Pancreas (tissue), 10 donors: ENCODE measurements around the gene GRIP2. TPM values are rescaled to one million over a fixed set of nuclear protein-coding genes. Genes with fewer than 3 reads are reported as not detected.
A peak's percentile ranks its signal among the peaks of the same experiment; 100 is the strongest.

ENCODE experiments used
- ATAC-seq, 4 donors: fragments of 200-7000 bp; cut with Tn5 transposase; one replicate each; pipeline versions ENCODE4 v1.8.0 to v1.9.1; 2020; ENCODE audit warnings: mild to moderate bottlenecking in 4 of 4, moderate library complexity in 4 of 4
- DNase-seq, 6 donors: peaks; one replicate each; pipeline ENCODE4 v3.0.0-alpha.2; 2020
- FAIRE-seq: peaks from 2 replicates; lab custom pipeline; 2012; peaks lifted over from hg19 to GRCh38; lab: Jason Lieb, UNC
- H3K27ac ChIP-seq, 4 donors: fragments of 200-600 bp; sonication (generic); 1 replicate in 3 of 4; 2 replicates in 1 of 4; pipeline versions ENCODE4 v1.5.0 to v1.8.0; 2020
- H3K27me3 ChIP-seq, 4 donors: fragments of 200-600 bp; one replicate each; pipeline ENCODE4 v1.8.0; 2021
- H3K36me3 ChIP-seq, 3 donors: fragments of 200-600 bp; sonication (generic) in 1 of 3; one replicate each; pipeline versions ENCODE4 v1.5.0 to v1.8.0; 2020 to 2021
- H3K4me1 ChIP-seq, 3 donors: fragments of 200-600 bp; one replicate each; pipeline ENCODE4 v1.8.0; 2021
- H3K4me3 ChIP-seq, 4 donors: fragments of 200-600 bp; sonication (generic) in 2 of 4; one replicate each; pipeline versions ENCODE4 v1.5.0 to v1.8.0; 2020 to 2021
- H3K9me3 ChIP-seq, 4 donors: fragments of 200-600 bp; one replicate each; pipeline ENCODE4 v1.8.0; 2021
- WGBS, 2 donors: extraction: QIAGEN DNeasy Blood & Tissue Kit; methylation state at CpG; one replicate each; pipeline ENCODE4 v1.1.7; 2013; 5-methylcytosine and 5-hydroxymethylcytosine counted together
- intact Hi-C, 3 donors: fragments of 100-400 bp; cut with DNase I; formaldehyde crosslinking; loops; one replicate each; pipeline versions ENCODE4 v1.11.1 to v1.14.2; 2022
- polyA plus RNA-seq, 2 donors: library from polyadenylated mRNA; stranded (reverse); fragments of 200-250 nt; gene quantifications; one replicate each; pipeline ENCODE4 v1.2.3, GENCODE V29; 2013
- total RNA-seq, 6 donors: library from RNA; stranded (reverse); fragmentation: NEBNext Ultra II Directional in 4 of 6; extraction: Animal tissue kit (Norgen Biotek cat#: 25700) in 4 of 6; gene quantifications; one replicate each; pipeline versions ENCODE4 v1.2.1 to v1.2.4, GENCODE V29; 2021 to 2023
- TF ChIP-seq, protein P1 (sequence below), 4 donors: fragments of 200-600 bp; sonication (generic) in 3 of 4; IDR thresholded peaks; one replicate each; pipeline versions ENCODE4 v1.5.0 to v1.8.0; 2021; ENCODE audit warnings: antibody characterized with exemption in 4 of 4
- donor health status: healthy with polysubstance abuse.
- donor health status: DM: no; HTN: no; CAD: no; lungs with moderate emphysema.
- donor health status: DM: no; HTN: no; CAD: no.
- donor health status: control.
- donor health status: control.
- donor health status: Bipolar disorder and iron deficiency.
- donor health status: DM: yes; HTN: yes; CAD: no.
- donor health status: DM: no; HTN: no; CAD: no.
- donor health status: DM: no; HTN: no; CAD: no.
- donor health status: DM: yes; HTN: yes; CAD: no.

The GRIP2 gene
- total and polyA plus RNA-seq, 8 donors = 0.16 to 0.94 (median 0.35) TPM

DNA sequence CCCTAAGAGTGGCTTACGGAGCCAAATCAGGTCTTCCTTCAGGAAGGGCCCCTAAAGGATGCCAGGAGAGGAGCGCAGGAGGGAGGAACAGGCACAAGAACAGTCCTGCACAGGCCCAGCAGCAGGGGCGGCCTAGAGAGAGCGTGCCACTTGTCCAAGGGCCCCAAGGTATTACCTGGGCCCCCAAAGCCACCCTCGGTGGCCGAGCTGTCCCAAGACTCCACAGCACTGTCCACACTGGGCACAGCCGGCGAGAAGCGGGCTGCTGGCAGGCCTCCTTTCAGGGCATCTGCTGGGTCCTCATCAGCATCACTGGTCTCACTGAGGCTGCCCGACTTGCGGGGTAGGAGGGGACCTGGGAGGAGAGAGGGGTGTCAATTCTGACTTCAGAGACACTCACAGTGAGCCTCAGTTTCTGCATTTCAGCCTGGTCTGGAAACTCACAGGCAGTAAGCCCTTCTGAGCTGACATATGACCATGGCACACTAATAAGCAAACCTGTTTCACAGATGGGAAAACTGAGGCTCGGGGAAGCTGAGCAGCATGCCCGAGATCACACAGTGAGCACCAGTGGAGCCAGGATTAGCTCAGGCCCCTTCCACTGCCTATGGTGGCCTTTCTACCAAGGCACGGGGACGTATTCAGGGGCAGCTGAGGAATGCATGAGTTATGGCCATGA, 33.4 kb downstream of the GRIP2 start:
- FAIRE-seq (no peak), DNase-seq (peak in 1 of 6 donors; percentile 48), ATAC-seq (no peak)
- Histone ChIP-seq H3K36me3 (no peaks in the 10 kb centered on the region), H3K27me3 (no peaks in the 10 kb centered on the region), H3K4me3 (no peak overlapping the region), H3K9me3 (peaks cover 0 to 4% (median 0%) of the 10 kb centered on the region in 4 donors), H3K27ac (no peak overlapping the region), H3K4me1 (no peaks in the 10 kb centered on the region)
- intact Hi-C loops = no loop called here
- WGBS, 2 donors = 70 to 79% methylated on average over 15 of the region's 15 CpGs
- TF ChIP-seq, protein P1, sequence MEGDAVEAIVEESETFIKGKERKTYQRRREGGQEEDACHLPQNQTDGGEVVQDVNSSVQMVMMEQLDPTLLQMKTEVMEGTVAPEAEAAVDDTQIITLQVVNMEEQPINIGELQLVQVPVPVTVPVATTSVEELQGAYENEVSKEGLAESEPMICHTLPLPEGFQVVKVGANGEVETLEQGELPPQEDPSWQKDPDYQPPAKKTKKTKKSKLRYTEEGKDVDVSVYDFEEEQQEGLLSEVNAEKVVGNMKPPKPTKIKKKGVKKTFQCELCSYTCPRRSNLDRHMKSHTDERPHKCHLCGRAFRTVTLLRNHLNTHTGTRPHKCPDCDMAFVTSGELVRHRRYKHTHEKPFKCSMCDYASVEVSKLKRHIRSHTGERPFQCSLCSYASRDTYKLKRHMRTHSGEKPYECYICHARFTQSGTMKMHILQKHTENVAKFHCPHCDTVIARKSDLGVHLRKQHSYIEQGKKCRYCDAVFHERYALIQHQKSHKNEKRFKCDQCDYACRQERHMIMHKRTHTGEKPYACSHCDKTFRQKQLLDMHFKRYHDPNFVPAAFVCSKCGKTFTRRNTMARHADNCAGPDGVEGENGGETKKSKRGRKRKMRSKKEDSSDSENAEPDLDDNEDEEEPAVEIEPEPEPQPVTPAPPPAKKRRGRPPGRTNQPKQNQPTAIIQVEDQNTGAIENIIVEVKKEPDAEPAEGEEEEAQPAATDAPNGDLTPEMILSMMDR (IDR thresholded peaks at IDR 0.05) = no peak

DNA sequence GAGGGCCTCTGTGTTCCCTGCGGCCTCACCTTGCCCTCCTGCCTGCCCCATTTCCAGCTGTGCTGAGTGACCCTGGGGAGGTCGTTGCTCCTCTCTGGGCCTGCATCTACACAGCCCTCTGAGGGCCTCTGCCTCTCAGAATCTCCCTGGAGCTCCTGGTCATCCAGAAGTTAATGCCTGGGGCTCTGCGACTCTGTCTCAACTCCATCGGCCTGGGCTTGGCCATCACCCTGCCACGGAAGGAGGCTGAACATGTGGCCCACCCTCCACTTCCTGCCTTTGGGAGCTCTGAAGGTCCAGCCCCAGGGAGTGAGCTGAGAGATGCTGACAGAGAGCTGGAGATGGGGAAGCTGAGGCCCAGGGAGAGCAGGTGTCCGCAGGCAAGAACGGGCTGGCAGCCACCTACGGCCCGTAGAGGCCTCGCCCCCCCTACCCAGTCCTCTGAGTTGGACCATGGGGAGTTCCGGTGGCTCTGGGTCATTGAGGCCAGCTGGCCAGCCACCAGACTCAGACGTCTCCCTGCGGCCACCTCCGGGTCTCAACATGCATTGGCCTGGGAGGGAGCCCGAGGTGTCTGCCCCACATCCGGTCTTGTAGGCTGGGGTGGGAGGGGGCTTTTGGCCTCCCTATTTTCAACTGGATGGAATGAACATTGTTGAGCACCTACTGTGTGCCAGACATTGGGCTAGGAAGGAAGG, 34.2 kb downstream of the GRIP2 start:
- H3K27me3 ChIP-seq = no peaks in the 10 kb centered on the region
- TF ChIP-seq, protein P1 (IDR thresholded peaks at IDR 0.05) = no peak
- DNase-seq = peak in 1 of 6 donors; percentile 43
- WGBS, 2 donors = 77 to 83% methylated on average over 16 of the region's 16 CpGs
- no peak for FAIRE-seq
- no peak for ATAC-seq
- no peaks in the 10 kb centered on the region for H3K36me3 ChIP-seq
- no peak overlapping the region for H3K4me3 ChIP-seq
- no peak overlapping the region for H3K27ac ChIP-seq
- peaks cover 0 to 5% (median 0%) of the 10 kb centered on the region in 4 donors for H3K9me3 ChIP-seq
- H3K4me1 ChIP-seq = no peaks in the 10 kb centered on the region
- intact Hi-C loops = no loop called here

DNA sequence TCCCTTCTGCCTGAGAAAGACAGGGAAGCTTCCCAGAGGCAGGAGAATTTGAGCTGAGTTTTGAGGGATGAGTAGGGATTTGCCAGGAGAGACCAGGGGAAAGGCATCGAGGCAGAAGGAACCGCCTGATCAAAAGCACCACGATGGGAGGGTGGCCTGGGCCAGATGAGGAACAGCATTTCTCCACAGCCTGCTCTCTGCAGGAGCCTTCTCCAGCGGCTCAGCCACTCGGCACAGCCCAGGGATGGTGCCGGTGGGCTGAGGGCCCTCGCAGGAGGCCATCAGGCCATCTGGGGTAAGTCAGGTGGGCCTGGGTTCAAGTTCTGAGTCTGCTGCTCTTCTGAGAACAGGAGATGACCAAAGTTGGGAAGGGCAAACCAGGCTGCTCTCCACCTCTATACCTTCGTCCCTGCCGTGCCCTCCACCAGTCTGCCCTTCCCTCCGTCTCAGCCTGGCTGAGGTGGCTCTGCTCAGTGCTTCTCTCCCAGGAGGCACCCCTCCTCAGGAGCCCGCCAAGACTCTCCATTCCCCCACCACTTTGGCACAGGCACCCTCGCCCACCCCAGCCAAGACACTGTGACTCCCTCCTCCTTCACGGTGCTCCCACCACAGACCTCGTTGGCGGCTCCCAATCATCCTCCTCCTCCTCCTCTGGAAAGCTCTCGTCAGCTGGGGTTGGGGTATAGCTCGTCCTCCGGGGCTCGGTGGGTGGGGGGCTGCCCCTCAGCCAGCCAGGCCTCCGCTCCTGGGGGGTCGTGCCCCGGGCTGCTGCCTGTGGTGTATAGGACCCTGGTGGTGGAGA, 34.9 kb downstream of the GRIP2 start:
- Histone ChIP-seq H3K4me1 (no peaks in the 10 kb centered on the region), H3K27ac (no peak overlapping the region), H3K4me3 (no peak overlapping the region), H3K9me3 (peaks cover 0 to 5% (median 0%) of the 10 kb centered on the region in 4 donors), H3K36me3 (no peaks in the 10 kb centered on the region), H3K27me3 (no peaks in the 10 kb centered on the region)
- DNase-seq (peak in 1 of 6 donors; percentile 44), FAIRE-seq (no peak), ATAC-seq (no peak)
- TF ChIP-seq, protein P1 (IDR thresholded peaks at IDR 0.05) = no peak
- intact Hi-C loops = no loop called here
- WGBS, 2 donors = 64 to 76% methylated on average over 21 to 22 of the region's 22 CpGs

DNA sequence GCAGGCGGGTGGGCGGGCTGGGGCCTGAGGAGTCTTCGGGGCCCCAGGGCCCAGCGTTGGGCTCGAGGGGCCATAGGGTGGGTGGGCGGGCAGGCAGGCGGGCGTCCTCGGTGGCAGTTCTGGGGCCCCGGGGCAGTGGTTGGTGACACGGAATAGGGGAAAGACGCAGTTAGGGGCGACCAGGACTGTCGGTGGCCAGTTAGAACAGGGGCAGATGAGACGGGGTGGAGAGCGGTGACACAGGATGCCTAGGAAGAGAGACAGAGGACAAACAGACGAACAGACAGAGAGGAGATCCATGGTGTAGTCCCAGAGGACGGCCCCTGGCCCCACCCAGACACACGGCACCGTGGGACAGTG, 36.5 kb downstream of the GRIP2 start:
- Histone ChIP-seq H3K27me3 (no peaks in the 10 kb centered on the region), H3K27ac (no peak overlapping the region), H3K4me3 (no peak overlapping the region), H3K9me3 (peaks cover 0 to 5% (median 0%) of the 10 kb centered on the region in 4 donors), H3K4me1 (no peaks in the 10 kb centered on the region), H3K36me3 (no peaks in the 10 kb centered on the region)
- TF ChIP-seq, protein P1 (IDR thresholded peaks at IDR 0.05) = no peak
- intact Hi-C loops = no loop called here
- WGBS, 2 donors = 85 to 88% methylated on average over 19 to 20 of the region's 20 CpGs
- DNase-seq (peak in 1 of 6 donors; percentile 30), FAIRE-seq (no peak), ATAC-seq (no peak)
